ENCODE data around the gene HS1BP3.

HS1BP3 gene

DNA sequence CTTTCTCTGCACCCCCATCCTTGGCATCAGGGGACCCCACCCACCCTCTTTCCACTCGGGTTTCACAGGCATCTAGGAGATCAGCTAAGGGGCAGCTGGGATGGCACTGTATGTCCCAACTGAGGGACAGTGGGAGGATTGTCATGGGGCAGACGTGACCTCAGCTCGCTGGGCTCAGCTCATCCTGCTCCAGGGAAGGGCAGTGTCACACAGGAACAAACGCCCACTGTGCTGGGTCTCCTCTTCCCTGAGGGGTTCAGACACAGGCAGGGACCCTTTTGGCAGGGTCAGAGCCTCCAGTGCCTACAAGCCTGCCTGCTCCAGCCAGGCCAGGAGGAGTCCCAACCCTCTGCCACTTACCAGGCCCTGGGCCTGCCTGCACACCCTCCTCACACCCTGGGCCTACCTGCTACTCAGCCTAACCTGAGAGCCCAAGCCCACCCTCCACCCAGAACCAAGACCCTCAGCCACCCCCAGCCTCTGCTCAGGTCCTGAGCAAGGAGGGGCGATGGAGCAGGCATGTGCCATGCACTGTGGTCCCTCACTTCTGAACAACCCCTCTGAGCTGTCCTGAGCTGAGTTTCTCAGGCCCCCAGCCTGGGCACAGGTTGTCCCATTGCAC lies 68.2 kb downstream of the HS1BP3 start:
- H3K4me3 ChIP-seq (ENCODE audit: low read depth, low read length): no peak overlapping the region
- TF ChIP-seq, protein P1, sequence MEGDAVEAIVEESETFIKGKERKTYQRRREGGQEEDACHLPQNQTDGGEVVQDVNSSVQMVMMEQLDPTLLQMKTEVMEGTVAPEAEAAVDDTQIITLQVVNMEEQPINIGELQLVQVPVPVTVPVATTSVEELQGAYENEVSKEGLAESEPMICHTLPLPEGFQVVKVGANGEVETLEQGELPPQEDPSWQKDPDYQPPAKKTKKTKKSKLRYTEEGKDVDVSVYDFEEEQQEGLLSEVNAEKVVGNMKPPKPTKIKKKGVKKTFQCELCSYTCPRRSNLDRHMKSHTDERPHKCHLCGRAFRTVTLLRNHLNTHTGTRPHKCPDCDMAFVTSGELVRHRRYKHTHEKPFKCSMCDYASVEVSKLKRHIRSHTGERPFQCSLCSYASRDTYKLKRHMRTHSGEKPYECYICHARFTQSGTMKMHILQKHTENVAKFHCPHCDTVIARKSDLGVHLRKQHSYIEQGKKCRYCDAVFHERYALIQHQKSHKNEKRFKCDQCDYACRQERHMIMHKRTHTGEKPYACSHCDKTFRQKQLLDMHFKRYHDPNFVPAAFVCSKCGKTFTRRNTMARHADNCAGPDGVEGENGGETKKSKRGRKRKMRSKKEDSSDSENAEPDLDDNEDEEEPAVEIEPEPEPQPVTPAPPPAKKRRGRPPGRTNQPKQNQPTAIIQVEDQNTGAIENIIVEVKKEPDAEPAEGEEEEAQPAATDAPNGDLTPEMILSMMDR (IDR thresholded peaks at IDR 0.05; ENCODE audit: insufficient read depth, low read depth, low read length, missing control alignments): no peak
- DNase-seq (ENCODE audit: low read depth): no peak

DNA sequence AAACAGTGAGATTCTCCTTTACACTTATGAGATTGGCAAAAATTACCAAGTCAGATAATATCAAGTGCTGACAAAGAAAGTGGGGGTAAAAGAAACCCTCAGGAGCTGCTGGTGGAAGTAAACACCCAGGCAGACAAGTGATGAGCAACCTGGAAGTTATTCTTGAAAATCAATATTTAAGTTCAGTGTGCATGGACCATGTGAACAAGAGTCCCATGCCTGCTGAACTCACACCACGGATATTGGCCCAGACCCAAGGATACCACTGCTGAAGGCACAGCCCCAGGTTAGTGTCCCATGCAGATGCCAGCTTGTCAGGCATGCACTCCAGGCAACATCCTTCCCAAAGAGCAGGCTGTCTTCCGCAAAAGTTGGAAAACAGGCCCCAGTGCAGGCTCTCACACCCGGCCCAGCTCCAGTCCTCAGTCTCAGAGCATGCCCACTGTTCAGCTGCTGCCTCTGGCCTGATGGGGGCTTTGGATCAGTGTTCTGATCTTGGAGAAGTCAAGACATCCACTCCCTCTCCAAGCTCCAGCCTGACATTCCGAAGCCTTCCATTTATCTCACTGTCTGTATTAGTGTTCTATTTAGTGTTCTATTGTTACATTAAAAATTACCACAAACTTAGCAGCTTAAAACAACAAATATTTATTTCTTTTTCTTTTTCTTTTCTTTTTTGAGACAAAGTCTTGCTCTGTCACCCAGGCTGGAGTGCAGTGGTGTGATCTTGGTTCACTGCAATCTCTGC lies 70.0 kb downstream of the HS1BP3 start:
- TF ChIP-seq, protein P1 (IDR thresholded peaks at IDR 0.05; ENCODE audit: insufficient read depth, low read depth, low read length, missing control alignments): no peak
- no peak for DNase-seq (ENCODE audit: low read depth)
- no peak overlapping the region for H3K4me3 ChIP-seq (ENCODE audit: low read depth, low read length)

DNA sequence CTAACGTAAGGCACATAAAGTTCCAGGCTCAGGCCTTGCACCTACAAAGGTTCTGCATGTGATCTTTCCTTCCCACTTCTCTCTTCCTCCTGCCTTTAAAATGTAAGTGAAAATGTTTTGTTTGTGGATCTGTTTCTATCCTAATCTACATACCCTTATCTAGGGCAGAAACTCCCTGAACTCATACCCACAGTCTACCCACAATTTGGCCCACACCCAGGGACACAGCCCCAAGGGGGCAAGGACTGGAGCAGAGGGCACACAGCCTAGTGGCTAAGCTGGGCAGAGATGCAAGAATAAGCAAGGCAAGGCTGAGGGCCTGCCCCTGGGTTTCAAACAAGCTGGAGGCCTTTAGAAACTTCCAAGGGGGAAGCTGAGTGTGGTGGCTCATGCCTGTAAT lies 71.0 kb downstream of the HS1BP3 start:
- TF ChIP-seq, protein P1 (IDR thresholded peaks at IDR 0.05; ENCODE audit: insufficient read depth, low read depth, low read length, missing control alignments): no peak
- no peak for DNase-seq (ENCODE audit: low read depth)
- H3K4me3 ChIP-seq (ENCODE audit: low read depth, low read length): no peak overlapping the region

DNA sequence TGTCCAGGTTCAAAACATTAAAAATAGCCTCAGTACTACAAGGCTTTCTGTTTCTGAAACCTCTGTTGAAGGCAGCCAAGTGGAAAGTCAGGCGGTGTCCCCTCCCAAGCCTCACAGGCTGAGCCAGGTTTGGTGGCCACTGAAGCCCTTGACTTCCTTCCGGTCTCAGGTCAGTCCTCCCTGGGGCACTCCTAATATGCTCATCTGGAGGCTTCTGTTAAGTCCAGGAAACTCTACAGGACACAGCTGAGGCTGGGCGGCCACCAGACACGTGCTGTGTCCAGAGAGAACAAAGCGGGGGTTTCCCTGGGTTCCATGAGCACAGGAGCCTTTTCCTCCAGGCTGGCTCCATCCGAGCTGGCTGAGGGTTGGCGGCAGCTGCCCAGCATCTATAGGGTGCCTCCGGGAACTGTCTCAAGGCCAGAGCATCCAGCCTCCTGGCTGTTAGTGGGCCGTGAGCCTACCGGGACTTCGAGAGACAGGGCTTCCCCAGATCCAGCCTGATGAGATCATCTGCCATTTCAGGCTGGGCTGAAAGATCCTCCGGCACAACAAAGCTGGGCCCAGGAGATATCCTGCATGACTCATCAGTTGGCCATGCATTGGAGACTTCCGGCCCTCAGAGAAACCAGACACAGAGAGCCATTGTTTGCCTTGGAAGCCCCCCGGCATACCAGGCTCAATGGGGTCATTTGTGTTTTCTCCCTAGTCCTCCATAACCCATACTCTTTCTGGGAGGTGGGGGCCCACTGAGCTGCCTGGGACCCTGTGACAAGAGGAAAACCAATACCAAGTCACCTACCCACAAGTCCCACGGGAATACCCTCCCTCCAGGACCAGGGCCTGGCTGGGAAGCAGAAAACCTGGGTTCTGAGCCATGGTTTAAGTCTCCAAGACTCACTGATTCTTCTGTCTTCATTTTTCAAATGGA lies 71.7 kb downstream of the HS1BP3 start:
- TF ChIP-seq, protein P1 (IDR thresholded peaks at IDR 0.05; ENCODE audit: insufficient read depth, low read depth, low read length, missing control alignments): no peak
- DNase-seq (ENCODE audit: low read depth): peak; percentile 92
- H3K4me3 ChIP-seq (ENCODE audit: low read depth, low read length): peak overlapping the region; percentile 2; the same call in 1 of the 2 replicates

DNA sequence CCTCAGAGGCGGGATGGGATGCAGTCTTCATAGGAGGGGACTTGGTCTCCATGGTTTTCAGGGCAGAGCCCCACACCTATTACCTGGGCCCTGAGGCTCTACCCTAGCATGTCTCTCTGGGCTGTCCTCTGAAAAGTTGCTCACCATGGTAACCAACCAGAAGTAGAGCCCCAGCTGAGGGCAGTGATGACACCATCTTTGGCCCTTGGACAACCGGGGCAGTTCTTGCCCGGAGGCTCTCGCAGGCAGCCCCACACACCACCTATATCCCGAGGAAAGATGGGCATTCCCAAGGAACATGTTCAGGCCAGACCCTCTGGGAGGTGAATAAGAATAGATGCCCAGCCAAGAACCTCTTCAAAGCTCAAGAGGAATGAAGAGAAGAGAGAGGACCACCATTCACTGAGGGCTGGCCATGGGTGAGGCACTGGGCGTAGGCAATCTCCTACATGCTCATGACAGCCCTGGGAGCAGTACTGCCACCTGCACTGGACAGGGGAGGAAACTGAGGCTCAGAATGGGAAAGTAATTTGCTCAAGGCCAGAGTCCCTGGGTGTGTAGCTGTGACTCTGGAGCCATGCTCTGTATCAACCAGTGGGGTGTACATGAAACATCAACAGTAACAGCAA lies 72.5 kb downstream of the HS1BP3 start:
- TF ChIP-seq, protein P1 (IDR thresholded peaks at IDR 0.05; ENCODE audit: insufficient read depth, low read depth, low read length, missing control alignments): no peak
- DNase-seq (ENCODE audit: low read depth): no peak
- peak overlapping the region; percentile 2 for H3K4me3 ChIP-seq (ENCODE audit: low read depth, low read length)

DNA sequence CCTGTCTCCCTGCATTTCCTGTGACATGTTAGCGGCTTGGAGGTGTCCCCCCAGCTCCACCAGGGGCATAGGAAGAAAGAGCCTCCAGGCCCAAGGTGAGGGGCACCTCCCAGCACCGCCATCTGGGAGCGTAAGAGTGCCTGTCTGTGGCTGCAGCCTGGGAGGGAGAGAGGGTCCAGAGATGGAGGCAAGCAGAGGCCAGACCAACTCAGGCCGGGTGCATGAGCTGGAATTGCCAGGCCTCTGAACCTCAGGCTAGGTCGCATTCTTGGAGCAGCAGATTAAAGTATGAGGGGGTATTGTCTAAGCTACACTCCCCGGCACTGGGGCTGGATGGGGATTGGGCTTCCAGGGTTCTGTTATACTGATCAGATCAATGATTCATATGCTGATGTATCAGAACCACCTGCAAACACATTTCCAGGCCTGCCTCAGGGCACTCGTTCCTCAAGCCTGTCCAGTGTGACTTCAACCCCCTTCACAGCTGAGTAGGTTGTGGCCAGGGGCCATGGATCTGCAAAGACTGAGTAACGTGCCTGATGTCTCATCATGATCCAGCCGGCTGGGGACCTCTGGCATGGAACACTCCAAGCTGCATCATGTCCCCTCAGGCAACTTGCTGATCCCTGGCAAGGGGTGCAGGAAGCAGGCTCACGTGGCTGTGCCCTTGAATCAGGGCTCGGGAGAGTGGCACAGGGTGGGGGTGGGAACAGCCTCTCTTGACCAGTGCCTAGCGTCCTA lies 73.2 kb downstream of the HS1BP3 start:
- H3K4me3 ChIP-seq (ENCODE audit: low read depth, low read length): no peak overlapping the region

More for the DNA sequence above, 73.2 kb downstream of the HS1BP3 start:
- no peak for DNase-seq (ENCODE audit: low read depth)
- TF ChIP-seq, protein P1 (IDR thresholded peaks at IDR 0.05; ENCODE audit: insufficient read depth, low read depth, low read length, missing control alignments): no peak

All from GM12865 (cell line).